OCI-M2 (cell line): ENCODE results near the gene LDB2.

ENCODE experiments used
- DNase-seq: peaks from one replicate; lab custom pipeline; 2025; ENCODE audit not compliant: unreplicated experiment; lab: John Stamatoyannopoulos, UW

LDB2 gene

DNA sequence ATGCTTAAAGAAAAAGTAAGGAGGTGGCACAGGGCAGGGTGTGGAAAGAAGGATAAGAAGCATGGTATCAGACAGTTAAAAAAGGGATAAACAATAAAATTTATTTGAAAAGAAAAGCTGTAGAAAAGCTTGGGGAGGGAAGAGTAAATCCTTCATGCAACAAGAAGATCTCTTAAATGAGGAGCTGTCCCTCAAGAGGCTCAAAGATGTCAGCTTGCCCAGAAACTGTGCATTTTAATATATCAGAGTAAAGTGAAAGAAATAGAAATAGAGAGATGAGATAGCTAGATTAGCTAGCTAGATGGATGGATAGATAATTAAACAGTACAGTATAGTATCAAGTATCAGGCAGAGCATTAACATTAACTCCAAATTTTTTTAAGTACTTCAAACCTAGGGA is 170.3 kb downstream of the LDB2 start:
- DNase-seq = no peak

DNA sequence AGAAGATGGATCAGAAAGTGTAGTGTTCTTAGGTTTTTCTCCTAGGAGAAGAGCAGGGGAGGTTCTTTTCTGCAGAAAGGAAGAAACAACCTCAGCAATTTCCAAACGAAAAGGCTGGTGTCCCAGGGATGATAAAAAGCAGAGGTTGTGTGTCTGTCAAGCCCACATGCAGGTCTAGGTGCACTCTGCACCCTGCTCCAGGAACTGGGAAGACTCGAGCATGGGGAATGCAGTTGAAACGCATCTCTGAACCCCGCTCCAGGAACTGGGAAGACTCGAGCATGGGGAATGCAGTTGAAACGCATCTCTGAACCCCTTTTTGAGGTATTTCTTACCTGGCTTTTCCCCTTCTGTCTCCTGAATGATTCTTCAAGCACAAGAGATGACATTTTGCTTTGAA is 171.2 kb downstream of the LDB2 start:
- DNase-seq = no peak

DNA sequence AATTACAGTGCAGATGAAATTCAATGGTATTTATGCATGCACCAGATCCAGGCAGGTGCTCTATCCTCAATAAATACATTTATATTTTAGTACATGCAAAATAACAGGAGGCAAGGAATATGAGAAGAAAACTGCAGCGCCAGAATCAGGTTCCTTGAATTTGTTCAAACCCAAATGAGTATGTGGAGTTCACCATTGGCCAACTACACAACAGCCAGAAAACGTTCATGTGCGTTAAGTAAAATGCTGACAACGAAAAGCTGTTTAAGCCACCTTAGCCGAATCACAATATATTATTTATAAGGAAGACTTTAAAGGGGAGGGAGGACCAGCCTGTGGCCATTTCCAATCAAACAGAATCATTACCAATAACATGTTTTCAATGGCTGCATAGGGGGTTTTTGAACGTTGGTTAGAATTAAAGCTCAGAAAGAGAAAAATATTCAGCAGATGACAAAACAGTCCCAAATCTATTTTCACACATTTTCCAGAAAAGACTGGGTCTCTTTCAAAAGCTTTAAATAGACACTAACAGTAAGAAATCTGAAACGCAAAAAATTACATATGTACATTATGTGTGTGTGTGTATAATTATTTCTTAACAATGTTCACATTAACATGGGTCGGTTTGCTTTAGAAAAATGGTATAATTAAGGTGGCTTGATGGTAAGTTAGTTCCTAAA is 171.9 kb downstream of the LDB2 start:
- DNase-seq = no peak

DNA sequence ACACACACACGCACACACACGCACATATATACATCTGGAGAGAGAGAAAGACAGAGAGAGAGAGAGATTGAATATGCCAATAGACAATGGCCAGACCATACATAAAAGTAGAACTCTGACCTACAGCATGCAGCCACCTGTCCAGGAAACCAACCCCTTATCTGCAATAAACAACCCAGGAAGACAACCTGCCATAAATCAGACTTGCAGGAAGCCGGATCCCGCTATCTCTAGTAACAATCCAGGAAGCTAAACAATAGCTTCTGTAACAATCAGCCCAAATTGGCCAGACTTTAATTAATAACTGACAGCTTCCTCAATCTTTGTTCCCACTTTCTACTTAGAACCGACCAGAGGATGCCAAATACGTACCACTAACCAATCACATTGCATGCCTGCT is 173.2 kb downstream of the LDB2 start:
- DNase-seq = no peak

DNA sequence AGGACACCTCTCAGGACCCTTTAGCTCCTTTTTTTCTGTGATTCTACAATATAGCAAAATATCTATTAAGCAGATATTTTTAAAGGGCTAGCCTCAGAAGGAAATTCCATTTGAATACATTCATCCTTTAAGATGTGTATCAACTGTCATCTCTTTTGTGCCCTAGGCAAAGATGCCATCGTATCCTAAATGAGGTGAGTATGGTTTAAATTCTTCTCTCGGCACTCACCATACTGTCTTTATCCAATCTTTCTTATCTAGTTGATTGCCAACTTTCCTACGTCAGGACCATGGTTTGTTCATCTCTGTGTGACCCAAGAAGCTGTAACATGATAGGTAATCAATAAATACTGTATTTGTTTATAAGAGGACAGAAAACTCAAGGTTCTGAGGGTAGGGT is 176.0 kb downstream of the LDB2 start:
- no peak for DNase-seq

DNA sequence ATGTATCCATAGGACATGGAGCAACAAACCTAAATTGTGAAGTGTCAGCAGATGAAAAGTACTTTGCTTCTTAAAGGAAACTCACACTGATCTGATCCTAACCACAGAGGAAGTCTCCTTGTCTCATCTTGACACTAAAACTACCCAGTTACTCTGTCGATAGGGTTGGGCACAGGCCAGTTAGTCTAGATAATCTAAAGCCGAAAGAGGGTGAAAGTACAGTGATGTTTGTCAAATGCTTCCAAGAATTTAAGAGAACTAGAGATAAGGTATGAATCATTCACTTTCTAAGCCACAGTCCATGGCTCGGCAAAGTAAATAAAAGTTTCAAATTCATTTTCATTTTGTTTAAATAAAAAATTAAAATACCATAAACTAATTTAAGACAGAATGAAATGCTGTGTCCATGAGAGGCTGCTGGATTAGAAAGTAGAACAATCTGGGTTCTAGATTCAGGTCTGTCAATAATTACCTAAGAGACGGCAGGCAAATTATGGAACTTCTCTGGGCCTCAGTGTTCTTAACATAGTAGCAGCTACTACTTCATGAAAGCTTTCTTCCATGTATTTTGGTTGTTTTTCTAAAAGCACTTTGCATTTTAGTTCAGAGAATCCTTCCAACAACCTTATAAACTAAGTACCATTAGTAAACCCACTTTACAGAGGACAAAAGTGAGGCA is 176.7 kb downstream of the LDB2 start:
- DNase-seq = no peak

DNA sequence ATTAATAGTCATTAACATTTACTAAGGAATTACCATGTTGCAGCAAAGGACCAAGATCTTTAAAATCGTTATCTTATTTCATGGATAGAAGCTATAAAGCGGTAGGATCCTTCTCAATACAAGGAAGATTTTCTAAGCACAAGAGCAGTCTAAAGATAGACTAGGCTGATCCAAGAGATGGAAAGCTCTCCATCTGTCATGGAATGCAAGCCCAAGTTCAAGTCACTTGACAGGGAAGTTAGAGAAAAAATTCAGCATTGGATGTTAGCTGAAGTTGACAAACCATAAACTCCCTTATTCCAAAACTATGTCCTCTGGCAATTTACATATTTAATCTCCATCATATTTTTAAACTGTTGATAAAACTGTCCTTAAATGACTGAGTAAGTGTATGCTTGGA is 177.7 kb downstream of the LDB2 start:
- no peak for DNase-seq

DNA sequence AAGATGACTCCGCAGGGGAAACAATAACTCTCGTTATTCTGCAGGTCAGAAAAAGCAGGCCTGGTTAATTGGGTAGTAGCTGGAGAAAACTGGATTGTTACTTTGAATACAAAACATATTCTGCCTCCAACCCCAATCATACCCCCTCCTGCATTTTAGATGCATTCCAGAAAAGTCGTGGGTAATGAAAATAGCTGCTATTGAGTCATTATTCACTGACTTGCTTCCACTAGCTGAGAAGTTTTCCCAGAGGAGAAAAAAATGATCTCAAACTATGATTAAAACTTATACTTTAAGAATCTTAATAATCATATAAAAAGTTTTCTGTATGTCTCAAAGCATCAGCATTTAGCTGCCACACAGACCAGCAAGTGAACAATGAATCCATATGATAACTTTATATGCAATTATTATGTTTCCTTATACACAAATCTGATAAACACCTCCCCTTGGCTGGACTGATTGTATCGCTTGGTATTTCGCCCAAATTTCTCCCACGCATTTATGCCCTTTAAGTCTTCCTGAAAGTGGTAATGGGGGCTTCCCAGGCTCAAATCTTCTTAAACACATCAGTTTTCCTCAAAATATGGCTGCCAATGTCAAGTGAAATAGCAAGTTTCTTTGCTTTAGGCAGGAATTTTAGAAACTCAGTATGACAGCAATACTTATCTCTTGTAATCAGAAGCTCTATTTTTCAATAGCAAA is 181.0 kb downstream of the LDB2 start:
- no peak for DNase-seq

DNA sequence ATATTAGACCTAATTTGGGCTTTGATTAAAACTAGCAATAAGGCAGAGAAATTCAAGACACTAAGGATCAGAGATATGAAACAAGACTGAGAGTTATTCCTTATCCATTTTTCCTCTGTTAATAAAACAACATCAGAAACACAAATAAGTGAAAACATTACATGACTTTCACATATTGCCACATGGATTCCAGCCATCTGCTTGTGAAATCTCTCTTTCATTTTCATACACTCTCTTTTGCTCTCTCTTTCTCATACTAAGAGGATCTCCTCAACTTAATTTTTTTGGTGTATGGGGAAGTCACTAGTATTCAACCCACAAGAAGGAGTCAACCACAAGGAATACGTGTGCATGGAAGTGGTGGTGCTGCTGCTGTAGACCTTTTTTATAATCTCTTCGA is 183.0 kb downstream of the LDB2 start:
- DNase-seq = no peak

DNA sequence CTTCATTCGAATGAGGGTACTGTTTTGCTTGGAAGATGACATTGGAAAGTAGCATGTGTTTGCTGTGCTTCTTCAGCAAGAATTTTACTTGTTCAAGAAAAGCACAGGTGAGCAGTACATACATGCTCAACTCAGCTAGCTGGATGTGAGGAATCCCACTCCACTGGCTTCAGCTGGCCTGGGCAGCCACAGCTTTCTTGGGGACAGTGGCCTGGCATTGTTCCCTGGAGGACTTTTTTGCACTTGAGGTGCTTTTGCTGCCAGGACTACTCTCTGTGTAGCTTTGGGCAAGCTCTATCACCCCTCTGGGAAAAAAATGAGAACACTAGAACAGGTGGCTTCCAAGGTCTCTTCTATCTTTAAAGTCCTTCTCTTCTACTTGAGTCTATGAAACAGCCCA is 184.3 kb downstream of the LDB2 start:
- no peak for DNase-seq

DNA sequence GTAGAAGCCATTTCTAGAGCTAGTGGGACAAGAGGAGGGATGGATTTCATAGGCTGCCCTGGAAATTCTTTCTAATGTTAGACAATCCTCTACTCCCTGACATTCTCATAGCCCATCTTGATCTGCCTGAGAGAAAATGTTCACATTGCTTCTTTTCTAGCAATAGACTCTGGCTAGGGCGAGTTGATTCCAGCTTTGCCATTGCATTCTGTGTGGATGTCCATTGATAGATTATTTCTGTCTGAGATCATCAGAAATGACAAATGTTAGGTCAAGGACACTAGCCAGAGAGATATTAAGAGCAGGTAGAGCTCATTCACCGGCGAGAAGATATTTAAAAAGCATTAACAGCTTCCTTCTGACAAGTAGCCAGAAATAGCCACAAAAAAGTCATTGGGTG is 184.7 kb downstream of the LDB2 start:
- no peak for DNase-seq

DNA sequence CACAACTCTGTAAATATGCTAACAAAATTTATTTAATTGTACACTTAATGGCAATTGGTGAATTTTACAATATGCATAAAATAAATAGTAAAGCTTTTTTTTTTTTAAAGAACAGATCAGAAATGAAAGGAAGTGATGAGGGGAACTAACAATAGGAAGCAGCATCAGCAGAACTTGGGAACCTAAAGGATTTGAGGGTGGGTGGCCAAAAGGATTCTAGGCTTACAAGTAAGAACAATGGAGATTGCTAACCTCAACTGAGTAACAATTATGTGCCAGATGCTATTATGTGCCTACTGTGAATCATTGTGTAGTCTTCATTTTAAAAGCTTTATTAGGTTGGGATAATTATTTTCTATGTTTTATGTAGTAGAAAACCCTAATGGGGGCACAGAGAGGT is 185.2 kb downstream of the LDB2 start:
- DNase-seq = no peak

DNA sequence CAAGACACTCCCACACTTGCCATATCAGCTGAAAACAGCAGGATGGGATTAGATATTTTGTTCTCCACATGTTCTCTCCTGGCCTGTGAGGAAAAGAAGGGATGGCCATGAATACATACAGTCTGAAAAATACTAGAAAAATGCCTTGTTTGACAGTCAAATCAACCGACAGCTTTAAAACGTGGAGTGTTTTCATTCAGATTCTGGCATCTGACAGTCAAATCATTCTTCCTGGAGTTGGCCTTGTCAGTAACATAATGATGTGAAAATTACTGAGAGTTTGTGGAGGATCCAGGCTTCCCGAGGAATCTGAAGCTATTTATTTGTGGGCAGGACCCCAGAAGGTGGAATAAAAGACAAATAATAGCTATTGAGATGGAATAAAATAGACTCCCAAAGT is 188.2 kb downstream of the LDB2 start:
- DNase-seq = no peak

DNA sequence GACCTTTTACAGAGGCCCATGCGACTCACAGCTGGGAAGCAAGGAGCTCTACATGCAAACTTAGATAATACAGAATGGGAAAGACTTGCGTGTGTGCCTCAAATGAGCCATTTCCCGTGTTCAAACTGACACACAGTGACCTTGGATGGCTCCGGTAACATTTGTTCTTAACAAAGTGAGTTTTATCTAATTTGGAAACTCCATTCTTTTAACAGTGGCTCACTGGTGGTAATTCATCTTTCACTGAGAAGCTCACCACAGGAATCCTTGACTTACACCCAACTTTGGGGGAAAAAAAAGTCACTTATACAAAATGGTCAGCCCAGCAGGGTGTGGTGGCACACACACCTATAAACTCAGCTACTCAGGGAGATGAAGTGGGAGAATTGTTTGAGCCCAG is 190.6 kb downstream of the LDB2 start:
- DNase-seq = no peak

DNA sequence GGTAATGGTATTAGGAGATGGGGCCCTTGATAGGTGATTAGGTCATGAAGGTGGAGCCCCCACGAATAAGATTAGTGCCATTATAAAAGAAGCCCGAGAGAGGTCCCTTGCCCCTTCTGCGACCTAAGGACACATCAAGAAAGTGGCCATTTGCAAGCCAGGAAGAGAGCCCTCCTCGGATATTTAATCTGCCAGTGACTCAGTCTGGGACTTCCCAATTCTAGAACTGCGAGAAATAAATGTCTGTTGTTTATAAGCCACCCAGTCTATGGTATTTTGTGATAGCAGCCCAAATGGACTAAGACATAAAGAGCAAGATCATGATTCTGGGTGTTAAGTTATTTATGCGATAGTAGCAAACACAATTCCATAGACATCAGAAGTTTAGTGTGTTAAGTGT is 192.2 kb downstream of the LDB2 start:
- no peak for DNase-seq

DNA sequence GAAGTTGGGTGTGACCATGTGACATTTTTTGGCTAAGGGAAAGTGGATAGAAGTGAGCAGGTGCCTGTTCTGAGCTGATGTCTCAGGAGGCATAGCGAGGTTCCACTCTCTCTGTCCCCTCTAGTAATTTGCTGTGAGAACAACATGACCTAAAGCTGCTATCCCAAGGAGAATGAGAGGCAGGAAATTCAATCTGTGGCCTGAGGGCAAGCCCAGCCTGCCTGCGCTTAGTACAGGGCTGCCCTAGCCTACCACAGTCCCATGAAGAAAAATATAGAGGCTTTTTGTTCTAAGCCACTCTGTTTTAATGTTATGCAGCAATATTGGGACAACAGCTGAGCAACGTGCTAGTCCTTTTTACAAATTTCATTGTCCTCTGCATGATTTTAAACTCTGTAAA is 193.1 kb downstream of the LDB2 start:
- DNase-seq = no peak

DNA sequence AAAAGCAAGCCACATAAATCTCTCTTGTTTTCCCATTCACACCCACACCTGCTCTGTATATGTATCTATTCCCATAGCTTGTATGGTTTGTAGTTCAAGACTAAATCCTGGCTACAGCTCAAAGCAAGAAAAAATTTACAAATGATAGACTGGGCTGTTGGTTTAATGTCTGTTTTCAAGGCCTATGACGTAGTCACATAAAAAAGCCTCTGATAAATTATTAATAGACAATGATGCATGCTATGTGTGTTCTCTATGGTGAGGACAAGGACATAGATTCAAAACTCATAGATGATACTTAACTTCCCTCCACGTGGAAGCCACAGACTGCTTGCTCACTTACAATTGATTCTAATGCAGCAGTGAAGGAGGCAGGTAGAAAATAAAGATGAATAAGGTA is 194.0 kb downstream of the LDB2 start:
- no peak for DNase-seq

DNA sequence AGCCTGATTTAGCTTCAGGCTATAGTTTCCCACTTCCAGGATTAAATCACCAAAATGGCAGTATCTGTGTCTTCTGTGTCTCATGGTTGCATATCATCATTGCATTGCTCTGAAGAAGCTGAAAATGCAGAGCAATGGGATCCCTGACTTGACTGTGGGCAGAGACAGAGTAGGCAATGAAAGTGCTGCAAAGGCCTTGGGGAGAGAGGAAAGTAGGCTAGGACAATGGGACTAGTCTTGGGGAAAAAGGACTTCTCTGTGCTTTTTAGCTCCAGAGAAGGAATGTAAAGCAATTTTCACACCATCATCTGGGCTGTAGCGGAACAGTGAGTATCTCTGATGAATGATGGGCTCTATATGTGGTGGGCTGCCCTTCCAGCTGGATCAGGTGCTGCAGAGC is 202.5 kb downstream of the LDB2 start:
- no peak for DNase-seq

DNA sequence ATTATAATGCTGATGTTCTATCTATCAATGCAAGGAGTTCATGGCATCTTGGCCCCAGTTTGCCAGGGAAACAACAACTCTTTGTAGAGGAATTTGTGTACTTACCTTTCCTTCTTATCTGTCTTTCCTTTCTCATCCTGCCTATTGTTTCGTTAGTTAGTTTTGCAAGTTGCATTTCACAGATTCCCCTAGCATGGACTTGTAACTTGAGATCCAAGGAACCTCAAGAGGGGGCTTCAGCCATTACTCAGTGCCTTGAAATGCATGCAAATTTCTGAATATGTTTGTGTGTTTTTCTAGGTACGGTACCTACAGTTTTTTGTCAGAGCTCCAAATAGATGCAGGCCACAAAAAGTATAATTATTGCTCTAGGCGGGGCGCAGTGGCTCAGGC is 203.6 kb downstream of the LDB2 start:
- DNase-seq = no peak

DNA sequence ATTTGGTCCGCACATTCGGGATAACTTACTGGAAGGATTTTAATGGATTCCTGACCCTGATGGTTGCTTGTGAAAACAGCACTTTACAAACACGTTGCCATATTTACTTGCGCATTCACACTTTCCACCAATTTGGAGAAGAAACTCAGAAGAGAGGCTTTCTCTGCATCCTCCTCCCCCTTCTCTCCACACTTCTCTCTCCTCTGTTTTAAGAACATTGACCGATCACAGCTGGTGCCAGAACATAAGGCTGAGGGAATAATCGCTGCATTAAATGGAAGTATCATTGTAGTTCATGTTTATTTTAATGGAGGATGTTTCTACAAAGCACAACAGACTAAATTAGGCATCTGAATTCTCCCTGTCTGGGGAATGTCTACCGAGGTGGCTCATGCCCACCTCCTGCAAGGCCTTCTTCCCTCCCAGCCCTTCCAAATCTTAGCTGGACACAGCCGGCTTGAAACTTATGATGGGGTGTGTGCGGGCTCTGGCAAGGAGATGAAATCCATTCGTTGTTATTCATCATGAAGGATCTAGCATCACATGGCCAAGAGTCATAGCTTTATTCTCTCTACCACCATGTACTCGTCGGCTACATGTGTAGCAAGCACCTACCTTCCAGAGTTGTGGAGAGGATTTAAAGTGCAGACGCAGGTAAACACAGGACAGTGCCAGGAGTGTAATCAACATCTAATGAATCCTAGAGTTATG is 204.1 kb downstream of the LDB2 start:
- DNase-seq = no peak

DNA sequence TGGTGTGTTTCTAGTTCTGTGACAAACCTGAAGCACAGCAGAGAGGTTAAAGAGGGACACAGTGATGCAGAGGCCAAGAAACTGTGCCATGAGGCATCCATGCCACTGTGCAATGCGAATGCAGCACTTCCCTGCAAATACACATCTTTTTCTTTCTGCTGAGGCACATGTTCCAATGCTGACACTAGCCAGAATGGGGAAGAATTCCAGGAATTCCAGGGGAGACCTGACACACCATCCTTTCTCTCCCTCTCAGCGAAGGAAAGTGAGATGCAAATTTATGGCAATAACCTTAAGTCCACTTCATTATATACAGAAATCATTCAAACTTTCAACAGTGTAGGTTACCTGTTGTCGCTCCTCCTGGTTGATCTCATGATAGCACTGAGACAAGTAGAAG is 204.8 kb downstream of the LDB2 start:
- DNase-seq = no peak

DNA sequence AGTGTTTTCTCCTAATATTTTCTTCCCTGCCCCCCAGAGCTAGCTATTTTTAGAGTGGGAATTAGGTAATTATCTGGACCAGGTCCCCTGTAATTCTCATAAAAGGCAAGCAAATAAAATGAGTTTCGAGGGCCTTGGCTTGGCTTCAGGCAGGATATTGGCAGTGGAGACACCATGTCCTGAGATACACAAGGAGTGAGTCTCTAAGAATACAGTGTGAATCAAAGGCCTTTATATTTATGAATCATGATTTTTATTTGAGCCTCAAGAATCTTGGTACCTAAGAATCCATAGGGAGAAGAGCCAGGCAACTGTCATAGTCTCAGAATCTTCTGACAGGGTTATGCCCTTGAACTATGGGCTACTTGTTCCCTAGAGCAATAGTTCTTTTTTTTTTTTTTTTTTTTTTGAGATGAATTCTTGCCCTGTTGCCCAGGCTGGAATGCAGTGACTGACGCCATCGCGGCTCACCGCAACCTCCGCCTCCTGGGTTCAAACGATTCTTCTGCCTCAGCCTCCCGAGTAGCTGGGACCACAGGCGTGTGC is 205.4 kb downstream of the LDB2 start:
- DNase-seq = no peak
